ENCODE measurements around the gene GMDS. TPM values are rescaled to one million over a fixed set of nuclear protein-coding genes. Genes with fewer than 3 reads are reported as not detected.

GMDS gene
- polyA plus RNA-seq, 1 donor (not counting 4 experiments of a cell fraction or from before 2014, with no cell fraction given): 22.1 TPM

DNA sequence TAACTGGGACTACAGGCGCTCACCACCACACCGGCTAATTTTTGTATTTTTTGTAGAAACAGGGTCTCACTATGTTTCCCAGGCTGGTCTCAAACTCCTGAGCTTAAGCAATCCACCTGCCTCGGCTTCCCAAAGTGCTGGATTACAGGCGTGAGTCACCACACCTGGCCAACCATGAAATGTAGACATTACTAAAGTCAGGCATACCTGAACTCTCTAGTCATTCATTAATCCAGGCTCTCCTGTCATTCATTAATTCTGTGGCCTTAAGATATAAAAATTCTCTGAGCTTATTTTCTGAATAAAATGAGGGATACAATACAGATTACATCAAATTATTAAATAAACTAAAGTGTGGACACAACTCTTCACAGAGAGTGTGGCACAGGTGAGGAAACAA lies 159.7 kb downstream of the GMDS start:
- Histone ChIP-seq H3K9me3 (ENCODE audit: control insufficient read depth, low read depth, low read length) (no peaks in the 10 kb centered on the region), H4K20me1 (ENCODE audit: control insufficient read depth, extremely low read depth, insufficient read depth, low read length) (no peaks in the 10 kb centered on the region), H3K36me3 (ENCODE audit: control insufficient read depth in 2 of 2, extremely low read depth in 1 of 2, insufficient read depth in 2 of 2, low read length in 2 of 2) (no peaks in the 10 kb centered on the region), H3K9ac (ENCODE audit: control insufficient read depth, extremely low read depth, insufficient read depth, low read length) (no peak overlapping the region), H3K27me3 (ENCODE audit: control insufficient read depth, extremely low read depth, insufficient read depth, low read length) (no peaks in the 10 kb centered on the region), H3K9me1 (ENCODE audit: control insufficient read depth, extremely low read depth, insufficient read depth, low read length) (no peaks in the 10 kb centered on the region), H2AFZ (ENCODE audit: control insufficient read depth, low read length) (no peak overlapping the region), H3K4me3 (ENCODE audit: control insufficient read depth in 2 of 3, extremely low read depth in 1 of 3, insufficient read depth in 2 of 3, low read depth in 1 of 3, low read length in 3 of 3) (no peak overlapping the region), H3K79me2 (ENCODE audit: control insufficient read depth, insufficient read depth, low read length) (no peaks in the 10 kb centered on the region), H3K4me2 (ENCODE audit: control insufficient read depth, extremely low read depth, insufficient read depth, low read depth, low read length) (no peak overlapping the region), H3K4me1 (ENCODE audit: control insufficient read depth, extremely low read depth, insufficient read depth, low read length) (no peaks in the 10 kb centered on the region), H3K27ac (ENCODE audit: control insufficient read depth, insufficient read depth, low read length) (no peak overlapping the region)
- DNase-seq (ENCODE audit: low read depth, low spot score) (no peak), FAIRE-seq (no peak)
- dilution Hi-C loops (cut with MboI; ENCODE audit: extremely low pct_ligation_motif_present, low sequenced_read_pairs): no loop called here
- TF ChIP-seq EZH2 (IDR thresholded peaks at IDR 0.05; ENCODE audit: low read length): no peak
- TF ChIP-seq, protein P1, sequence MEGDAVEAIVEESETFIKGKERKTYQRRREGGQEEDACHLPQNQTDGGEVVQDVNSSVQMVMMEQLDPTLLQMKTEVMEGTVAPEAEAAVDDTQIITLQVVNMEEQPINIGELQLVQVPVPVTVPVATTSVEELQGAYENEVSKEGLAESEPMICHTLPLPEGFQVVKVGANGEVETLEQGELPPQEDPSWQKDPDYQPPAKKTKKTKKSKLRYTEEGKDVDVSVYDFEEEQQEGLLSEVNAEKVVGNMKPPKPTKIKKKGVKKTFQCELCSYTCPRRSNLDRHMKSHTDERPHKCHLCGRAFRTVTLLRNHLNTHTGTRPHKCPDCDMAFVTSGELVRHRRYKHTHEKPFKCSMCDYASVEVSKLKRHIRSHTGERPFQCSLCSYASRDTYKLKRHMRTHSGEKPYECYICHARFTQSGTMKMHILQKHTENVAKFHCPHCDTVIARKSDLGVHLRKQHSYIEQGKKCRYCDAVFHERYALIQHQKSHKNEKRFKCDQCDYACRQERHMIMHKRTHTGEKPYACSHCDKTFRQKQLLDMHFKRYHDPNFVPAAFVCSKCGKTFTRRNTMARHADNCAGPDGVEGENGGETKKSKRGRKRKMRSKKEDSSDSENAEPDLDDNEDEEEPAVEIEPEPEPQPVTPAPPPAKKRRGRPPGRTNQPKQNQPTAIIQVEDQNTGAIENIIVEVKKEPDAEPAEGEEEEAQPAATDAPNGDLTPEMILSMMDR (optimal IDR thresholded peaks at IDR 0.05 in 1 of 3, IDR thresholded peaks at IDR 0.05 in 1 of 3, conservative IDR thresholded peaks at IDR 0.05 in 1 of 3; ENCODE audit: extremely low read depth in 1 of 3, insufficient read depth in 2 of 3, low read length in 3 of 3): no peak

DNA sequence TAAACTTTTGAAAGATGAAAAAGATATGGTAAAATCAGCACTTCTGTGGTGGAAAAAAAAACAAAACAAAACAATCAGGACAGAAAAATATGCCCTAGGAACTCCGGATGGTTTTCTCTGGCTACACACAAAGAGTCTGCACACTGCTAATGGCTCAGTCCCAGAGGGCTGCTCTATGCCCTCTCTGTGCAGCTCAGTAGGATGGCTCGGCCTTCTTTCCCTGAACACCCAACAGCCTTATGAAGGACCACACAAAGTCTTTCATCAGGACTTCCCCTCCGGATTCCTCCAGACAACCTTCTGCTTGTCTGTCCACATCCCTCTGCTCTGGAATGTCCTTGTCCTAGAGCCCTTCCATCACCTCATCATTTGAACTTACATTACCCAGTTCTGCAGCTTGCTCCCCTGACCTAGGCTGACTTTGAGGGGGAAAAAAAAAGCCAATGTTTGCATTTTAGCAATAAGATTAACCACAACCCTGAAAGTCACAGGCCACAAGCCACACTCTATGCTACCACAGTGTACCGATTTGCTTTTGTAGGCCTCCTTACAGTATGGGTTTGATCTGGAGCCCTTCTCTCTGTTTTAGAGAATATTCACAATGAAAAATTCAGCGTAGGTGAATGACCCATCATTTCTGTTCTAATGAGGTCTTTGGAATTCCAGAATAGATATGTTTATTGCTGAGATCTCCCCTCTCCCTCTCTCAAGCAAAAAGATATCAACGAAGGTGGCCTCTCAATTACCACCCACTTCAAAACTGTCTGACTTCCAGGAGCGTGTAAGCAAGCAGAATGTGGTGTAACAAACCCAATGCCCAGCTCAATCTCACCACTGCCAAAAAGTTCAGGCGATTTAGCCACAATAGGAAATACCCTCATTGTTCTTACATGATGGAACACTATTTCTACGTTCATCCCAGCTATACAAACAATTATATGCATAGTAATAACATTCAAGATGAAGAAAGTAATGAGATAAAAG lies 164.0 kb downstream of the GMDS start:
- H3K4me2 ChIP-seq (ENCODE audit: control insufficient read depth, extremely low read depth, insufficient read depth, low read depth, low read length): no peak overlapping the region
- no peaks in the 10 kb centered on the region for H3K36me3 ChIP-seq (ENCODE audit: control insufficient read depth in 2 of 2, extremely low read depth in 1 of 2, insufficient read depth in 2 of 2, low read length in 2 of 2)
- H3K4me3 ChIP-seq (ENCODE audit: control insufficient read depth in 2 of 3, extremely low read depth in 1 of 3, insufficient read depth in 2 of 3, low read depth in 1 of 3, low read length in 3 of 3): no peak overlapping the region
- H3K79me2 ChIP-seq (ENCODE audit: control insufficient read depth, insufficient read depth, low read length): no peaks in the 10 kb centered on the region
- H3K27me3 ChIP-seq (ENCODE audit: control insufficient read depth, extremely low read depth, insufficient read depth, low read length): no peaks in the 10 kb centered on the region
- H3K27ac ChIP-seq (ENCODE audit: control insufficient read depth, insufficient read depth, low read length): no peak overlapping the region
- H2AFZ ChIP-seq (ENCODE audit: control insufficient read depth, low read length): no peak overlapping the region
- H4K20me1 ChIP-seq (ENCODE audit: control insufficient read depth, extremely low read depth, insufficient read depth, low read length): no peaks in the 10 kb centered on the region
- dilution Hi-C loops (cut with MboI; ENCODE audit: extremely low pct_ligation_motif_present, low sequenced_read_pairs): no loop called here
- H3K4me1 ChIP-seq (ENCODE audit: control insufficient read depth, extremely low read depth, insufficient read depth, low read length): no peaks in the 10 kb centered on the region
- no peak overlapping the region for H3K9ac ChIP-seq (ENCODE audit: control insufficient read depth, extremely low read depth, insufficient read depth, low read length)
- no peaks in the 10 kb centered on the region for H3K9me1 ChIP-seq (ENCODE audit: control insufficient read depth, extremely low read depth, insufficient read depth, low read length)
- DNase-seq (ENCODE audit: low read depth, low spot score) (no peak), FAIRE-seq (no peak)
- TF ChIP-seq, protein P1 (optimal IDR thresholded peaks at IDR 0.05 in 1 of 3, IDR thresholded peaks at IDR 0.05 in 1 of 3, conservative IDR thresholded peaks at IDR 0.05 in 1 of 3; ENCODE audit: extremely low read depth in 1 of 3, insufficient read depth in 2 of 3, low read length in 3 of 3): no peak
- TF ChIP-seq EZH2 (IDR thresholded peaks at IDR 0.05; ENCODE audit: low read length): no peak
- no peaks in the 10 kb centered on the region for H3K9me3 ChIP-seq (ENCODE audit: control insufficient read depth, low read depth, low read length)

All from keratinocyte (primary cell).